Gastrocnemius medialis (tissue), 4 donors: ENCODE measurements around the gene RPA3.

ENCODE experiments used
- POLR2A ChIP-seq, 2 donors: fragments of 450-650 bp; IDR thresholded peaks; one replicate each; pipeline ENCODE4 v1.6.1; 2017; ENCODE audit warnings: antibody characterized with exemption in 2 of 2, mild to moderate bottlenecking in 2 of 2, moderate library complexity in 2 of 2
- TF ChIP-seq, protein P1 (sequence below), 5 experiments: fragments of 450-650 bp in 3 of 5; fragments of 200-600 bp in 2 of 5; sonication (generic) in 2 of 5; IDR thresholded peaks in 4 of 5; conservative IDR thresholded peaks in 1 of 5; 1 replicate in 4 of 5; 2 replicates in 1 of 5; pipeline ENCODE4 v1.5.1; 2016 to 2019; ENCODE audit warnings: antibody characterized with exemption in 5 of 5, mild to moderate bottlenecking in 3 of 5, moderate library complexity in 3 of 5

DNA sequence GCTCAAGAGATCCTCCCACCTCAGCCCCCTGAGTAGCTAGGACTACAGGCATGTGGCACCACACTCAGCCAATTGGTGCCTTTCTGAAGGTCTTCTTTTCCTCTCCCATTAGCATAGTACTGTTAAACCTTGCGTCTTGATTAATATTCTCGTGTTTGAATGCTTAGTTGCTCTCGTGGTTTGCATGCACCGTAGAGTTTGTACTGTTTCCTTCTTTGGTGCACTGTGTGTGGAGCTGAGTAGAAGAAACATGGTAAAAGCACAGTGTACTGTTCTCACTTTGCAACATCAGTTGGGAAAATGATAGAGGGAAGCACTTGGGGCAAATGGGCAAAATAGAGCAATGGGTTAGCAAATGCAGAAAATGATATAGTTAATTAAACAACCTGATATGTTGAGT, 27.6 kb upstream of the RPA3 start:
- TF ChIP-seq, protein P1, sequence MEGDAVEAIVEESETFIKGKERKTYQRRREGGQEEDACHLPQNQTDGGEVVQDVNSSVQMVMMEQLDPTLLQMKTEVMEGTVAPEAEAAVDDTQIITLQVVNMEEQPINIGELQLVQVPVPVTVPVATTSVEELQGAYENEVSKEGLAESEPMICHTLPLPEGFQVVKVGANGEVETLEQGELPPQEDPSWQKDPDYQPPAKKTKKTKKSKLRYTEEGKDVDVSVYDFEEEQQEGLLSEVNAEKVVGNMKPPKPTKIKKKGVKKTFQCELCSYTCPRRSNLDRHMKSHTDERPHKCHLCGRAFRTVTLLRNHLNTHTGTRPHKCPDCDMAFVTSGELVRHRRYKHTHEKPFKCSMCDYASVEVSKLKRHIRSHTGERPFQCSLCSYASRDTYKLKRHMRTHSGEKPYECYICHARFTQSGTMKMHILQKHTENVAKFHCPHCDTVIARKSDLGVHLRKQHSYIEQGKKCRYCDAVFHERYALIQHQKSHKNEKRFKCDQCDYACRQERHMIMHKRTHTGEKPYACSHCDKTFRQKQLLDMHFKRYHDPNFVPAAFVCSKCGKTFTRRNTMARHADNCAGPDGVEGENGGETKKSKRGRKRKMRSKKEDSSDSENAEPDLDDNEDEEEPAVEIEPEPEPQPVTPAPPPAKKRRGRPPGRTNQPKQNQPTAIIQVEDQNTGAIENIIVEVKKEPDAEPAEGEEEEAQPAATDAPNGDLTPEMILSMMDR (IDR thresholded peaks at IDR 0.05 in 4 of 5, conservative IDR thresholded peaks at IDR 0.05 in 1 of 5) = no peak
- TF ChIP-seq POLR2A (IDR thresholded peaks at IDR 0.05) = no peak
